Smooth muscle cell (in vitro differentiated cells): ENCODE measurements around the gene LDLRAD4. TPM values are rescaled to one million over a fixed set of nuclear protein-coding genes. Genes with fewer than 3 reads are reported as not detected.
"Not testable (repeated sequence)": the region's sequence is repeated elsewhere in the genome, so short reads cannot be mapped to it uniquely, and the experiment has no call there.

Experiments
- DNase-seq: peaks from one replicate; lab custom pipeline; 2025; ENCODE audit not compliant: unreplicated experiment; lab: John Stamatoyannopoulos, UW
- H2AFZ ChIP-seq: fragments of 200-600 bp; sonication (generic); 2 replicates; pipeline ENCODE4 v1.6.0; 2016; ENCODE audit warnings: antibody characterized with exemption, low read depth, mild to moderate bottlenecking
- H3F3A ChIP-seq: fragments of 200-600 bp; sonication (generic); 2 replicates; pipeline ENCODE4 v1.6.0; 2017; ENCODE audit warnings: antibody characterized with exemption, low read depth
- H3K27ac ChIP-seq: fragments of 200-600 bp; sonication (generic); 2 replicates; pipeline ENCODE4 v1.5.1; 2016; ENCODE audit warnings: low read depth, mild to moderate bottlenecking
- H3K27me3 ChIP-seq: fragments of 200-600 bp; sonication (generic); 2 replicates; pipeline ENCODE4 v1.6.1; 2016; ENCODE audit warnings: low read depth, mild to moderate bottlenecking
- H3K36me3 ChIP-seq: fragments of 200-600 bp; sonication (generic); 2 replicates; pipeline ENCODE4 v1.5.1; 2016; ENCODE audit warnings: low read depth
- H3K4me1 ChIP-seq: fragments of 200-600 bp; sonication (generic); 2 replicates; pipeline ENCODE4 v1.5.1; 2016; ENCODE audit warnings: low read depth
- H3K4me2 ChIP-seq: fragments of 200-600 bp; sonication (generic); 2 replicates; pipeline ENCODE4 v1.6.0; 2016; ENCODE audit warnings: mild to moderate bottlenecking
- H3K4me3 ChIP-seq: fragments of 200-600 bp; sonication (generic); 2 replicates; pipeline ENCODE4 v1.5.1; 2016; ENCODE audit warnings: mild to moderate bottlenecking
- H3K79me2 ChIP-seq: fragments of 200-600 bp; sonication (generic); 2 replicates; pipeline ENCODE4 v1.6.0; 2016; ENCODE audit warnings: low read depth, mild to moderate bottlenecking
- H3K9ac ChIP-seq: fragments of 200-600 bp; sonication (generic); 2 replicates; pipeline ENCODE4 v1.6.0; 2016; ENCODE audit warnings: low read depth
- H3K9me3 ChIP-seq: fragments of 200-600 bp; sonication (generic); replicated peaks from 2 replicates; pipeline ENCODE4 v1.5.1; 2016; ENCODE audit warnings: low read depth
- H4K20me1 ChIP-seq: fragments of 200-600 bp; sonication (generic); 2 replicates; pipeline ENCODE4 v1.6.0; 2016; ENCODE audit warnings: low read depth
- CTCF ChIP-seq: fragments of 200-600 bp; sonication (generic); IDR thresholded peaks from 2 replicates; pipeline ENCODE4 v1.5.1; 2017; ENCODE audit warnings: borderline replicate concordance, mild to moderate bottlenecking, antibody characterized with exemption; ENCODE audit not compliant: insufficient read depth, poor library complexity, severe bottlenecking
- WGBS: methylation state at CpG from one replicate; pipeline ENCODE4 v1.1.7; 2016; ENCODE audit warnings: low lambda C conversion rate; 5-methylcytosine and 5-hydroxymethylcytosine counted together
- microRNA-seq: library from miRNA; unstranded; fragments of <30 nt; microRNA quantifications from one replicate; pipeline ENCODE4, GENCODE V29; 2016; ENCODE audit warnings: borderline number of aligned reads
- polyA plus RNA-seq: library from polyadenylated mRNA; unstranded; fragments of >200 nt; fragmentation: Nextera tagmentation; extraction: Ambion mirVana; gene quantifications from 2 replicates; pipeline ENCODE4 v1.2.1, GENCODE V29; 2016
- small RNA-seq: library from RNA; depleted of rRNA; stranded (forward); fragments of <200 nt; gene quantifications from one replicate; pipeline ENCODE3, GENCODE V24; 2014
- total RNA-seq: library from RNA; depleted of rRNA; stranded (reverse); fragments of >200 nt; gene quantifications from 2 replicates; pipeline ENCODE4 v1.2.3, GENCODE V29; 2014

The LDLRAD4 gene
- total and polyA plus RNA-seq, 2 experiments from 2014 or later = 36.2 to 48.3 TPM

GRCh38 chr18:13695337-13695736 is 476.8 kb downstream of the LDLRAD4 start:
- not testable (repeated sequence) for DNase-seq, H3F3A ChIP-seq, H3K9ac ChIP-seq, H3K4me2 ChIP-seq, H3K4me1 ChIP-seq, H3K36me3 ChIP-seq, H3K4me3 ChIP-seq, H3K9me3 ChIP-seq, H3K27me3 ChIP-seq, H2AFZ ChIP-seq, H3K27ac ChIP-seq
- Histone ChIP-seq H3K79me2 (peaks cover 78% of the 10 kb centered on the region), H4K20me1 (peaks cover 29% of the 10 kb centered on the region)
- 93% methylated on average over 5 of the region's 5 CpGs for WGBS

GRCh38 chr18:13696961-13697360 is 478.4 kb downstream of the LDLRAD4 start:
- Histone ChIP-seq H4K20me1 (peaks cover 19% of the 10 kb centered on the region), H3K36me3 (no peaks in the 10 kb centered on the region), H3F3A (no peaks in the 10 kb centered on the region), H3K4me3 (no peak overlapping the region), H3K27ac (no peak overlapping the region), H2AFZ (no peak overlapping the region), H3K79me2 (peaks cover 83% of the 10 kb centered on the region), H3K4me2 (no peak overlapping the region), H3K9ac (no peak overlapping the region), H3K9me3 (no peaks in the 10 kb centered on the region), H3K4me1 (no peaks in the 10 kb centered on the region), H3K27me3 (no peaks in the 10 kb centered on the region)
- no peak for DNase-seq
- no peak for TF ChIP-seq CTCF
- whole genome bisulfite sequencing = 91% methylated on average over 3 of the region's 3 CpGs

- Histone ChIP-seq H3F3A (no peaks in the 10 kb centered on the region), H3K36me3 (peaks cover 7% of the 10 kb centered on the region), H4K20me1 (peaks cover 19% of the 10 kb centered on the region), H3K4me2 (no peak overlapping the region), H3K4me1 (no peaks in the 10 kb centered on the region), H3K79me2 (peaks cover 95% of the 10 kb centered on the region), H3K27ac (no peak overlapping the region), H2AFZ (no peak overlapping the region), H3K4me3 (no peak overlapping the region), H3K9me3 (peaks cover 14% of the 10 kb centered on the region), H3K9ac (no peak overlapping the region), H3K27me3 (no peaks in the 10 kb centered on the region)
- TF ChIP-seq CTCF = no peak
- no peak for DNase-seq
- 100% methylated on average over 1 of the region's 1 CpG for WGBS
These were observed 481.6 kb downstream of the LDLRAD4 start for GRCh38 chr18:13700153-13700552.

Small RNA genes within 50 kb of the gene (microRNA-seq; reads per million reads assigned to microRNA genes)
- gene MIR4526 = not detected
- gene MIR5190 = 1.8 reads per million

Small RNA genes within 50 kb of the gene (small RNA-seq; reads per million reads assigned to genes)
- gene MIR4526 = 0.13 reads per million
- gene MIR5190 = not detected

Other genes starting within 250 kb of the LDLRAD4 start
- 22.2 and 24.3 TPM in 2 replicates for gene CEP192, start 227.4 kb upstream of the LDLRAD4 start, total RNA-seq
- gene CEP192, start 227.4 kb upstream of the LDLRAD4 start, polyA plus RNA-seq = 4.1 and 7.0 TPM in 2 replicates